Subcutaneous adipose tissue (tissue), 4 donors: ENCODE data around the gene ACLY. TPM values are rescaled to one million over a fixed set of nuclear protein-coding genes. Genes with fewer than 3 reads are reported as not detected.

Source experiments
- CTCF ChIP-seq: fragments of 450-650 bp; IDR thresholded peaks from one replicate; pipeline ENCODE4 v1.5.1; 2016; ENCODE audit warnings: low read depth, mild to moderate bottlenecking, control low read depth, antibody characterized with exemption, moderate library complexity
- total RNA-seq, 4 donors: library from RNA; depleted of rRNA; stranded (reverse); fragments of >200 nt; gene quantifications; one replicate each; pipeline ENCODE4 v1.1.0, GENCODE V29; 2016

Gene ACLY
- total RNA-seq, 4 donors from 2014 or later: 50.9 to 75.9 (median 64.1) TPM

- no peak for TF ChIP-seq CTCF
Observed at GRCh38 chr17:41893384-41893783, 25.4 kb downstream of the ACLY start.

GRCh38 chr17:41892021-41892376, 26.8 kb downstream of the ACLY start:
- no peak for TF ChIP-seq CTCF

- no peak for TF ChIP-seq CTCF
Observed at GRCh38 chr17:41891135-41892020, 27.4 kb downstream of the ACLY start.

GRCh38 chr17:41888332-41888965, 30.3 kb downstream of the ACLY start:
- no peak for TF ChIP-seq CTCF

GRCh38 chr17:41885733-41886132, 33.0 kb downstream of the ACLY start:
- TF ChIP-seq CTCF: no peak

- no peak for TF ChIP-seq CTCF
Observed at GRCh38 chr17:41882756-41883155, 36.0 kb downstream of the ACLY start.

- TF ChIP-seq CTCF: no peak
Observed at GRCh38 chr17:41880130-41880529, 38.6 kb downstream of the ACLY start.
